HCT116 (cell line): ENCODE measurements around the gene LZTS3. TPM values are rescaled to one million over a fixed set of nuclear protein-coding genes. Genes with fewer than 3 reads are reported as not detected.

ENCODE experiments used
- ATAC-seq: fragments of 200-7000 bp; cut with Tn5 transposase; 2 replicates; pipeline ENCODE4 v1.9.1; 2020; ENCODE audit warnings: mild to moderate bottlenecking, moderate library complexity
- BruUV-seq: library from RNA; stranded (reverse); fragments of 400-500 nt; replicated peaks from 2 replicates; lab custom pipeline; 2021; lab: Mats Ljungman, UMichigan
- CTCF ChIA-PET: fragments of 300-600 bp; sonication (Branson Sonifier 250); formaldehyde crosslinking; loops from one replicate; lab custom pipeline; 2021; ENCODE audit warnings: antibody characterized with exemption; lab: Charles Lee
- POLR2A ChIA-PET: fragments of 300-600, 350-600 bp; sonication (Branson Sonifier 250); formaldehyde crosslinking; loops from one replicate; lab custom pipeline; 2021; ENCODE audit warnings: antibody characterized with exemption; lab: Charles Lee
- RAD21 ChIA-PET, 2 experiments: fragments of 300-600 bp; sonication (Branson Sonifier 250); formaldehyde crosslinking; loops; one replicate each; lab custom pipeline; 2023; ENCODE audit warnings: low total read pairs in 2 of 2; ENCODE audit not compliant: uncharacterized antibody in 2 of 2, unreplicated experiment in 2 of 2, low non-redundant PET in 1 of 2; lab: Charles Lee
- DNase-seq: peaks from one replicate; pipeline ENCODE4 v3.0.0-alpha.2; 2010; ENCODE audit warnings: low read depth, low spot score
- H2AFZ ChIP-seq: fragments of 200-600 bp; shearing (Covaris generic), sonication (generic); 2 replicates; pipeline ENCODE4 v1.6.1; 2017; ENCODE audit warnings: low read depth, mixed run types, mixed read lengths, antibody characterized with exemption, low read length; ENCODE audit not compliant: poor library complexity, severe bottlenecking
- H3K27ac ChIP-seq: 2 replicates; pipeline ENCODE4 v1.5.1; 2012; ENCODE audit warnings: low read depth, low read length
- H3K27me3 ChIP-seq: fragments of 200-600 bp; sonication (generic); 2 replicates; pipeline ENCODE4 v1.6.1; 2016; ENCODE audit warnings: mixed run types, low read length, mixed read lengths; ENCODE audit not compliant: insufficient read depth
- H3K36me3 ChIP-seq, 2 experiments: fragments of 200-500 bp in 1 of 2; fragments of 200-600 bp in 1 of 2; sonication (Bioruptor generic) in 1 of 2; sonication (generic) in 1 of 2; 2 replicates each; pipeline versions ENCODE4 v1.5.1 to v1.6.1; 2014 to 2016; ENCODE audit warnings: low read length in 2 of 2, inconsistent platforms in 1 of 2, mixed read lengths in 1 of 2, mixed run types in 1 of 2; ENCODE audit not compliant: insufficient read depth in 2 of 2, control insufficient read depth in 1 of 2
- H3K4me1 ChIP-seq, 2 experiments: fragments of 200-600 bp in 1 of 2; sonication (generic) in 1 of 2; 2 replicates each; pipeline versions ENCODE4 v1.5.1 to v1.6.1; 2012 to 2017; ENCODE audit warnings: low read length in 2 of 2, inconsistent platforms in 1 of 2, mild to moderate bottlenecking in 1 of 2, mixed read lengths in 1 of 2, mixed run types in 1 of 2, moderate library complexity in 1 of 2; ENCODE audit not compliant: insufficient read depth in 2 of 2, control insufficient read depth in 1 of 2
- H3K4me2 ChIP-seq: fragments of 200-600 bp; sonication (generic); 2 replicates; pipeline ENCODE4 v1.6.1; 2017; ENCODE audit warnings: mixed run types, low read length, mixed read lengths
- H3K4me3 ChIP-seq, 2 experiments: fragments of 200-600 bp in 1 of 2; sonication (generic) in 1 of 2; replicated peaks in 1 of 2; 2 replicates each; pipeline ENCODE4 v1.5.1; 2011 to 2016; ENCODE audit warnings: low read length in 2 of 2, control low read depth in 1 of 2, low read depth in 1 of 2, mild to moderate bottlenecking in 1 of 2, mixed read lengths in 1 of 2, mixed run types in 1 of 2
- H3K79me2 ChIP-seq: fragments of 200-600 bp; sonication (generic); 2 replicates; pipeline ENCODE4 v1.6.1; 2017; ENCODE audit warnings: mild to moderate bottlenecking, mixed run types, low read length, moderate library complexity, mixed read lengths; ENCODE audit not compliant: insufficient read depth
- H3K9ac ChIP-seq: fragments of 200-600 bp; sonication (generic); 2 replicates; pipeline ENCODE4 v1.6.1; 2016; ENCODE audit warnings: low read length, mixed read lengths
- H3K9me2 ChIP-seq: fragments of 200-600 bp; sonication (generic), shearing (Covaris generic); 2 replicates; pipeline ENCODE4 v1.6.1; 2017; ENCODE audit warnings: mixed run types, mild to moderate bottlenecking, moderate library complexity; ENCODE audit not compliant: insufficient read depth
- H3K9me3 ChIP-seq, 2 experiments: fragments of 200-500 bp in 1 of 2; fragments of 200-600 bp in 1 of 2; sonication (Bioruptor generic) in 1 of 2; sonication (generic) in 1 of 2; 2 replicates each; pipeline ENCODE4 v1.6.1; 2014 to 2017; ENCODE audit warnings: low read length in 2 of 2, mixed read lengths in 2 of 2, inconsistent platforms in 1 of 2, low read depth in 1 of 2, mild to moderate bottlenecking in 1 of 2, mixed run types in 1 of 2, moderate library complexity in 1 of 2; ENCODE audit not compliant: control insufficient read depth in 1 of 2, insufficient read depth in 1 of 2
- H4K20me1 ChIP-seq: fragments of 200-600 bp; sonication (generic), shearing (Covaris generic); 2 replicates; pipeline ENCODE4 v1.6.1; 2017; ENCODE audit warnings: mixed run types, mild to moderate bottlenecking, moderate library complexity; ENCODE audit not compliant: insufficient read depth
- ATF3 ChIP-seq: IDR thresholded peaks from 2 replicates; pipeline ENCODE4 v1.6.1; 2012
- CEBPB ChIP-seq: IDR thresholded peaks from 2 replicates; pipeline ENCODE4 v1.6.1; 2012; ENCODE audit warnings: low read depth
- EZH2 ChIP-seq: fragments of 200-600 bp; sonication (generic); IDR thresholded peaks from 2 replicates; pipeline ENCODE4 v1.6.1; 2017; ENCODE audit warnings: antibody characterized with exemption, mixed run types
- JUND ChIP-seq: IDR thresholded peaks from 2 replicates; pipeline ENCODE4 v1.6.1; 2012
- MAX ChIP-seq: IDR thresholded peaks from 2 replicates; pipeline ENCODE4 v1.6.1; 2012
- REST ChIP-seq: IDR thresholded peaks from 2 replicates; pipeline ENCODE4 v1.6.1; 2012; ENCODE audit warnings: low read depth
- SRF ChIP-seq: IDR thresholded peaks from 2 replicates; pipeline ENCODE4 v1.6.1; 2012; ENCODE audit warnings: low read depth
- TCF7L2 ChIP-seq: IDR thresholded peaks from 2 replicates; pipeline ENCODE4 v1.7.0; 2011; ENCODE audit warnings: borderline replicate concordance, inconsistent platforms; ENCODE audit not compliant: insufficient read depth, insufficient read length; ENCODE audit errors: extremely low read depth
- intact Hi-C: fragments of 100-400 bp; cut with micrococcal nuclease; formaldehyde crosslinking; loops from 2 replicates; pipeline ENCODE4 v1.10.0; 2022
- total RNA-seq: library from RNA; stranded (reverse); gene quantifications from one replicate; pipeline ENCODE4 v1.2.1, GENCODE V29; 2021; ENCODE audit not compliant: unreplicated experiment

LZTS3 gene
- total RNA-seq, 1 experiment from 2014 or later = 5.2 TPM

- peaks cover 13% of the 10 kb centered on the region for H3K79me2 ChIP-seq
- POLR2A ChIA-PET = no interaction called here
- no peaks in the 10 kb centered on the region for H3K9me3 ChIP-seq
- CTCF ChIA-PET = no interaction called here
- ATAC-seq = no peak
- no peaks in the 10 kb centered on the region for H4K20me1 ChIP-seq
- no peak for DNase-seq
- no TSS peak for BruUV-seq
- no peak overlapping the region for H3K4me2 ChIP-seq
- H3K4me1 ChIP-seq = peaks cover 0 to 19% of the 10 kb centered on the region in 2 experiments; a peak in 1 of 4 replicates
- H3K9me2 ChIP-seq = no peaks in the 10 kb centered on the region
- no peaks in the 10 kb centered on the region for H3K27me3 ChIP-seq
- RAD21 ChIA-PET = no interaction called here
- H3K36me3 ChIP-seq = no peaks in the 10 kb centered on the region
- H3K27ac ChIP-seq = no peak overlapping the region
- H3K4me3 ChIP-seq = no peak overlapping the region
- no peak overlapping the region for H3K9ac ChIP-seq
- TF ChIP-seq MAX (no peak), TCF7L2 (no peak), CEBPB (no peak), ATF3 (no peak), REST (no peak), JUND (no peak), SRF (no peak), EZH2 (no peak)
- TF ChIP-seq, all 23 proteins: peak for 0
- intact Hi-C loops = no loop called here
- H2AFZ ChIP-seq = no peak overlapping the region
Observed at GRCh38 chr20:3163099-3164042, 10.0 kb downstream of the LZTS3 start.
